Measurements from ENCODE around the gene ROR2. TPM values are rescaled to one million over a fixed set of nuclear protein-coding genes. Genes with fewer than 3 reads are reported as not detected.

ROR2 gene
- total and polyA plus RNA-seq, 2 of the 8 experiments (the other 6 are each of a cell fraction or from before 2014, with no cell fraction given): 2.7 to 4.3 TPM

DNA sequence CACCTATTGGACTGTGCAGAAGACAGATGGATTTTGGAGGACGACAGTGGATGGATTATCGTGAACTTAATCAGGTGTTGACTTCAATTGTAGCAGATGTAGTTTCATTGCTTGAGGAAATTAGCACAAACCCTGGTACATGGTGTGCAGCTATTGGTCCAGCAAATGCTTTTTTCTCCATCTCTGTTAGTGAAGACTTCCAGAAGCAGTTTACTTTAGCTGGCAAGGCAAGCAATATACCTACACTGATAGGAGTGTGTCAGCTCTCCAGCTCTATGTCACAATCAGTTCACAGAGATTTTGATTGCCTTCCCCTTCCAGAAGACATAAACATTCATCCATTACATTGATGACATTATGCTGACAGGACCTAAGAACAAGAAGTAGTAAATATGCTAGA, 35.7 kb upstream of the ROR2 start (continued):
- no peak for TF ChIP-seq SIRT6 (IDR thresholded peaks at IDR 0.05; ENCODE audit: low read length)
- no peak for TF ChIP-seq TCF12 (IDR thresholded peaks at IDR 0.05; ENCODE audit: low read depth, low read length)

All from H1 (cell line).